Loucy (cell line): ENCODE data around the gene CABLES1.

Experiments
- H2AFZ ChIP-seq: fragments of 200-600 bp; sonication (generic); 2 replicates; pipeline ENCODE4 v1.6.0; 2016; ENCODE audit warnings: antibody characterized with exemption, mild to moderate bottlenecking, low read length, moderate library complexity
- H3F3A ChIP-seq: fragments of 200-600 bp; 2 replicates; pipeline ENCODE4 v1.6.0; 2016; ENCODE audit warnings: antibody characterized with exemption, low read depth, mild to moderate bottlenecking
- H3K27me3 ChIP-seq: fragments of 200-600 bp; sonication (generic); 2 replicates; pipeline ENCODE4 v1.6.1; 2014; ENCODE audit warnings: low read length, mild to moderate bottlenecking; ENCODE audit not compliant: insufficient read depth, poor library complexity, severe bottlenecking
- H3K36me3 ChIP-seq: fragments of 200-600 bp; sonication (generic); 2 replicates; pipeline ENCODE4 v1.6.1; 2016; ENCODE audit warnings: low read length; ENCODE audit not compliant: insufficient read depth
- H3K4me1 ChIP-seq: fragments of 200-600 bp; sonication (generic); 2 replicates; pipeline ENCODE4 v1.5.1; 2014; ENCODE audit warnings: low read length, mild to moderate bottlenecking; ENCODE audit not compliant: insufficient read depth, poor library complexity, severe bottlenecking
- H3K4me2 ChIP-seq: fragments of 200-600 bp; sonication (generic); 2 replicates; pipeline ENCODE4 v1.6.0; 2014; ENCODE audit warnings: antibody characterized with exemption, low read length, low read depth, mild to moderate bottlenecking; ENCODE audit not compliant: poor library complexity, severe bottlenecking
- H3K4me3 ChIP-seq: fragments of 200-600 bp; sonication (generic); 2 replicates; pipeline ENCODE4 v1.5.1; 2014; ENCODE audit warnings: low read length, mild to moderate bottlenecking, mixed read lengths; ENCODE audit not compliant: poor library complexity, severe bottlenecking
- H3K79me2 ChIP-seq: fragments of 200-600 bp; sonication (generic); 2 replicates; pipeline ENCODE4 v1.6.1; 2014; ENCODE audit warnings: low read length; ENCODE audit not compliant: insufficient read depth
- H3K9ac ChIP-seq: fragments of 200-600 bp; sonication (generic); 2 replicates; pipeline ENCODE4 v1.6.0; 2014; ENCODE audit warnings: mild to moderate bottlenecking, low read depth, low read length, moderate library complexity; ENCODE audit not compliant: poor library complexity, severe bottlenecking
- H3K9me2 ChIP-seq: fragments of 200-600 bp; sonication (generic); replicated peaks from 2 replicates; pipeline ENCODE4 v1.6.1; 2016; ENCODE audit warnings: low read depth, low read length, mixed read lengths
- H3K9me3 ChIP-seq: fragments of 200-600 bp; sonication (generic); 2 replicates; pipeline ENCODE4 v1.6.1; 2014; ENCODE audit warnings: mild to moderate bottlenecking, antibody characterized with exemption, low read length, low read depth; ENCODE audit not compliant: insufficient read depth
- H4K20me1 ChIP-seq: fragments of 200-600 bp; sonication (generic); 2 replicates; pipeline ENCODE4 v1.6.0; 2014; ENCODE audit warnings: antibody characterized with exemption, low read length, mild to moderate bottlenecking; ENCODE audit not compliant: insufficient read depth, poor library complexity, severe bottlenecking
- CTCF ChIP-seq: fragments of 200-600 bp; sonication (generic); conservative IDR thresholded peaks from 2 replicates; pipeline ENCODE4 v1.5.1; 2014; ENCODE audit warnings: mild to moderate bottlenecking, antibody characterized with exemption, low read length
- EZH2phosphoT487 ChIP-seq: fragments of 200-600 bp; IDR thresholded peaks from 2 replicates; pipeline ENCODE4 v1.6.1; 2018; ENCODE audit warnings: antibody characterized with exemption, mild to moderate bottlenecking, moderate library complexity, borderline replicate concordance

The CABLES1 gene

GRCh38 chr18:23263551-23264235 lies 128.4 kb downstream of the CABLES1 start:
- H3K9me2 ChIP-seq: no peaks in the 10 kb centered on the region
- H4K20me1 ChIP-seq: no peaks in the 10 kb centered on the region
- no peaks in the 10 kb centered on the region for H3K79me2 ChIP-seq
- H3K36me3 ChIP-seq: no peaks in the 10 kb centered on the region
- TF ChIP-seq EZH2phosphoT487 (no peak), CTCF (no peak)
- no peak overlapping the region for H3K4me3 ChIP-seq
- no peaks in the 10 kb centered on the region for H3K9me3 ChIP-seq
- no peaks in the 10 kb centered on the region for H3K27me3 ChIP-seq
- H3K4me2 ChIP-seq: no peak overlapping the region
- no peak overlapping the region for H3K9ac ChIP-seq
- no peak overlapping the region for H2AFZ ChIP-seq
- peaks cover 16% of the 10 kb centered on the region; the same call in 1 of the 2 replicates for H3F3A ChIP-seq
- H3K4me1 ChIP-seq: peaks cover 64% of the 10 kb centered on the region

GRCh38 chr18:23265682-23266399 lies 130.6 kb downstream of the CABLES1 start:
- Histone ChIP-seq H3K9me3 (peaks cover 12% of the 10 kb centered on the region; the same call in 1 of the 2 replicates), H3K79me2 (no peaks in the 10 kb centered on the region), H3K9ac (peak overlapping the region; percentile 6), H3K4me3 (no peak overlapping the region), H3K4me1 (peaks cover 44% of the 10 kb centered on the region), H3K36me3 (no peaks in the 10 kb centered on the region), H3F3A (0 out of 2 replicates have a peak, but pooled peaks cover 2% of the 10 kb centered on the region), H2AFZ (no peak overlapping the region), H4K20me1 (no peaks in the 10 kb centered on the region), H3K27me3 (no peaks in the 10 kb centered on the region), H3K4me2 (no peak overlapping the region), H3K9me2 (no peaks in the 10 kb centered on the region)
- no peak for TF ChIP-seq CTCF
- no peak for TF ChIP-seq EZH2phosphoT487

GRCh38 chr18:23266717-23267446 lies 131.6 kb downstream of the CABLES1 start:
- peak overlapping the region; percentile 11 for H3K9ac ChIP-seq
- H3F3A ChIP-seq: no peaks in the 10 kb centered on the region
- no peak for TF ChIP-seq CTCF
- no peak for TF ChIP-seq EZH2phosphoT487
- H3K9me3 ChIP-seq: peaks cover 12% of the 10 kb centered on the region; the same call in 1 of the 2 replicates
- no peak overlapping the region for H2AFZ ChIP-seq
- H3K79me2 ChIP-seq: no peaks in the 10 kb centered on the region
- H3K4me3 ChIP-seq: no peak overlapping the region
- H3K36me3 ChIP-seq: no peaks in the 10 kb centered on the region
- H3K9me2 ChIP-seq: no peaks in the 10 kb centered on the region
- no peak overlapping the region for H3K4me2 ChIP-seq
- H3K27me3 ChIP-seq: no peaks in the 10 kb centered on the region
- peaks cover 34% of the 10 kb centered on the region for H3K4me1 ChIP-seq
- no peaks in the 10 kb centered on the region for H4K20me1 ChIP-seq
